WTC11 (cell line): ENCODE results near the gene FDPS. TPM values are rescaled to one million over a fixed set of nuclear protein-coding genes. Genes with fewer than 3 reads are reported as not detected.
A peak's percentile ranks its signal among the peaks of the same experiment; 100 is the strongest.

Source experiments
- ATAC-seq: fragments of 200-7000 bp; cut with Tn5 transposase; 2 replicates; pipeline ENCODE4 v1.10.0; 2021; ENCODE audit warnings: mild to moderate bottlenecking, moderate library complexity
- CTCF ChIA-PET: fragments of 300-600 bp; sonication (Branson Sonifier 250); formaldehyde crosslinking; loops from one replicate; lab custom pipeline; 2021; ENCODE audit warnings: antibody characterized with exemption; lab: Charles Lee
- POLR2A ChIA-PET: fragments of 350-600 bp; sonication (Branson Sonifier 250); formaldehyde crosslinking; loops from one replicate; lab custom pipeline; 2021; ENCODE audit warnings: antibody characterized with exemption; lab: Charles Lee
- DNase-seq: peaks from one replicate; pipeline ENCODE4 v3.0.0; 2021; ENCODE audit warnings: low spot score
- H3K27ac Mint-ChIP-seq: 2 replicates; pipeline ENCODE4 v1.8.0; 2021; ENCODE audit warnings: mixed read lengths
- H3K27me3 Mint-ChIP-seq: 2 replicates; pipeline ENCODE4 v1.8.0; 2021; ENCODE audit warnings: low read depth, mild to moderate bottlenecking, moderate library complexity, mixed read lengths
- H3K36me3 Mint-ChIP-seq: 2 replicates; pipeline ENCODE4 v1.8.0; 2021; ENCODE audit warnings: mixed read lengths
- H3K4me1 Mint-ChIP-seq: 2 replicates; pipeline ENCODE4 v1.8.0; 2022; ENCODE audit warnings: mixed read lengths
- H3K4me3 Mint-ChIP-seq: 2 replicates; pipeline ENCODE4 v1.8.0; 2021; ENCODE audit warnings: mild to moderate bottlenecking, moderate library complexity, mixed read lengths
- H3K9me3 Mint-ChIP-seq: 2 replicates; pipeline ENCODE4 v1.8.0; 2021; ENCODE audit warnings: mixed read lengths
- ATF1 ChIP-seq: sonication (generic); formaldehyde crosslinking; IDR thresholded peaks from 2 replicates; pipeline ENCODE4 v1.8.1; 2023; ENCODE audit warnings: mild to moderate bottlenecking, moderate library complexity, missing genetic modification reagents
- ATF6 ChIP-seq: sonication (generic); formaldehyde crosslinking; IDR thresholded peaks from 2 replicates; pipeline ENCODE4 v1.8.1; 2023; ENCODE audit warnings: mild to moderate bottlenecking, missing genetic modification reagents
- EMX1 ChIP-seq: fragments of 250-450 bp; sonication (Bioruptor Pico); IDR thresholded peaks from 2 replicates; pipeline ENCODE4 v1.8.0; 2021; ENCODE audit warnings: mild to moderate bottlenecking
- ERG ChIP-seq: fragments of 250-450 bp; sonication (Bioruptor Pico); IDR thresholded peaks from 2 replicates; pipeline ENCODE4 v1.8.0; 2021; ENCODE audit warnings: mild to moderate bottlenecking
- ETV6 ChIP-seq: sonication (generic); formaldehyde crosslinking; IDR thresholded peaks from 2 replicates; pipeline ENCODE4 v1.8.1; 2022; ENCODE audit warnings: mild to moderate bottlenecking, missing genetic modification reagents
- FOXP1 ChIP-seq: sonication (generic); formaldehyde crosslinking; IDR thresholded peaks from 2 replicates; pipeline ENCODE4 v1.8.0; 2022; ENCODE audit warnings: missing genetic modification reagents, mild to moderate bottlenecking, moderate library complexity, borderline replicate concordance
- GABPB1 ChIP-seq: sonication (generic); formaldehyde crosslinking; IDR thresholded peaks from 2 replicates; pipeline ENCODE4 v1.8.1; 2023; ENCODE audit warnings: mild to moderate bottlenecking, missing genetic modification reagents
- HMGA2 ChIP-seq: fragments of 250-450 bp; sonication (Bioruptor Pico); IDR thresholded peaks from 2 replicates; pipeline ENCODE4 v1.4.0; 2021; ENCODE audit warnings: mild to moderate bottlenecking, moderate library complexity
- IRF2 ChIP-seq: sonication (generic); formaldehyde crosslinking; IDR thresholded peaks from 2 replicates; pipeline ENCODE4 v1.8.0; 2022; ENCODE audit warnings: low read depth, missing genetic modification reagents, borderline replicate concordance
- NFATC4 ChIP-seq: fragments of 250-450 bp; sonication (Bioruptor Pico); IDR thresholded peaks from 2 replicates; pipeline ENCODE4 v1.9.0; 2021; ENCODE audit warnings: mild to moderate bottlenecking
- NFE2L1 ChIP-seq: sonication (generic); formaldehyde crosslinking; IDR thresholded peaks from 2 replicates; pipeline ENCODE4 v1.8.1; 2023; ENCODE audit warnings: missing genetic modification reagents
- NR1H2 ChIP-seq: sonication (generic); formaldehyde crosslinking; IDR thresholded peaks from 2 replicates; pipeline ENCODE4 v1.9.0; 2021; ENCODE audit warnings: mild to moderate bottlenecking, moderate library complexity, missing genetic modification reagents
- NR2C2 ChIP-seq: sonication (generic); formaldehyde crosslinking; IDR thresholded peaks from 2 replicates; pipeline ENCODE4 v1.8.0; 2022; ENCODE audit warnings: mild to moderate bottlenecking, missing genetic modification reagents
- OVOL2 ChIP-seq: fragments of 250-450 bp; sonication (Bioruptor Pico); IDR thresholded peaks from 2 replicates; pipeline ENCODE4 v1.9.0; 2021; ENCODE audit warnings: mild to moderate bottlenecking, borderline replicate concordance
- PRRX2 ChIP-seq: fragments of 250-450 bp; sonication (Bioruptor Pico); IDR thresholded peaks from 2 replicates; pipeline ENCODE4 v1.8.0; 2021; ENCODE audit warnings: mild to moderate bottlenecking
- SMAD3 ChIP-seq: sonication (generic); formaldehyde crosslinking; IDR thresholded peaks from 2 replicates; pipeline ENCODE4 v1.8.0; 2022; ENCODE audit warnings: missing genetic modification reagents, mild to moderate bottlenecking, borderline replicate concordance
- SOX15 ChIP-seq: fragments of 250-450 bp; sonication (Bioruptor Pico); IDR thresholded peaks from 2 replicates; pipeline ENCODE4 v1.9.0; 2021; ENCODE audit warnings: mild to moderate bottlenecking
- SP1 ChIP-seq: sonication (generic); formaldehyde crosslinking; conservative IDR thresholded peaks from 2 replicates; pipeline ENCODE4 v1.8.1; 2022; ENCODE audit warnings: missing genetic modification reagents
- TCF7 ChIP-seq: sonication (generic); formaldehyde crosslinking; IDR thresholded peaks from 2 replicates; pipeline ENCODE4 v1.8.0; 2022; ENCODE audit warnings: mild to moderate bottlenecking, low read depth, missing genetic modification reagents, moderate library complexity
- TEAD1 ChIP-seq: sonication (generic); formaldehyde crosslinking; IDR thresholded peaks from 2 replicates; pipeline ENCODE4 v1.8.0; 2022; ENCODE audit warnings: mild to moderate bottlenecking, missing genetic modification reagents
- ZBTB43 ChIP-seq: sonication (generic); formaldehyde crosslinking; IDR thresholded peaks from 2 replicates; pipeline ENCODE4 v1.8.1; 2023; ENCODE audit warnings: mild to moderate bottlenecking, missing genetic modification reagents
- ZNF219 ChIP-seq: sonication (generic); formaldehyde crosslinking; IDR thresholded peaks from 2 replicates; pipeline ENCODE4 v1.8.0; 2023; ENCODE audit warnings: missing genetic modification reagents, mild to moderate bottlenecking, borderline replicate concordance
- ZNF416 ChIP-seq: fragments of 250-450 bp; sonication (Bioruptor Pico); IDR thresholded peaks from 2 replicates; pipeline ENCODE4 v1.9.0; 2021; ENCODE audit warnings: mild to moderate bottlenecking, inconsistent platforms
- ZNF423 ChIP-seq: fragments of 250-450 bp; sonication (Bioruptor Pico); IDR thresholded peaks from 2 replicates; pipeline ENCODE4 v2.1.2; 2022; ENCODE audit warnings: mild to moderate bottlenecking, moderate library complexity
- ZNF671 ChIP-seq: fragments of 250-450 bp; sonication (Bioruptor Pico); IDR thresholded peaks from 2 replicates; pipeline ENCODE4 v1.8.0; 2021; ENCODE audit warnings: mild to moderate bottlenecking
- total RNA-seq: library from RNA; stranded (reverse); gene quantifications from 3 replicates; pipeline ENCODE4 v1.2.3, GENCODE V29; 2021
- TF ChIP-seq, protein P1 (sequence below): fragments of 250-450 bp; sonication (Bioruptor Pico); IDR thresholded peaks from 2 replicates; pipeline ENCODE4 v1.9.0; 2021; ENCODE audit warnings: mild to moderate bottlenecking
- TF ChIP-seq, protein P2 (sequence below): fragments of 250-450 bp; sonication (Bioruptor Pico); IDR thresholded peaks from 2 replicates; pipeline ENCODE4 v1.9.0; 2021; ENCODE audit warnings: mild to moderate bottlenecking
- TF ChIP-seq, protein P3 (sequence below): sonication (generic); formaldehyde crosslinking; IDR thresholded peaks from 2 replicates; pipeline ENCODE4 v1.8.1; 2022; ENCODE audit warnings: low read depth, missing genetic modification reagents, borderline replicate concordance

FDPS gene
- total RNA-seq, 1 experiment from 2014 or later = 354 TPM

DNA sequence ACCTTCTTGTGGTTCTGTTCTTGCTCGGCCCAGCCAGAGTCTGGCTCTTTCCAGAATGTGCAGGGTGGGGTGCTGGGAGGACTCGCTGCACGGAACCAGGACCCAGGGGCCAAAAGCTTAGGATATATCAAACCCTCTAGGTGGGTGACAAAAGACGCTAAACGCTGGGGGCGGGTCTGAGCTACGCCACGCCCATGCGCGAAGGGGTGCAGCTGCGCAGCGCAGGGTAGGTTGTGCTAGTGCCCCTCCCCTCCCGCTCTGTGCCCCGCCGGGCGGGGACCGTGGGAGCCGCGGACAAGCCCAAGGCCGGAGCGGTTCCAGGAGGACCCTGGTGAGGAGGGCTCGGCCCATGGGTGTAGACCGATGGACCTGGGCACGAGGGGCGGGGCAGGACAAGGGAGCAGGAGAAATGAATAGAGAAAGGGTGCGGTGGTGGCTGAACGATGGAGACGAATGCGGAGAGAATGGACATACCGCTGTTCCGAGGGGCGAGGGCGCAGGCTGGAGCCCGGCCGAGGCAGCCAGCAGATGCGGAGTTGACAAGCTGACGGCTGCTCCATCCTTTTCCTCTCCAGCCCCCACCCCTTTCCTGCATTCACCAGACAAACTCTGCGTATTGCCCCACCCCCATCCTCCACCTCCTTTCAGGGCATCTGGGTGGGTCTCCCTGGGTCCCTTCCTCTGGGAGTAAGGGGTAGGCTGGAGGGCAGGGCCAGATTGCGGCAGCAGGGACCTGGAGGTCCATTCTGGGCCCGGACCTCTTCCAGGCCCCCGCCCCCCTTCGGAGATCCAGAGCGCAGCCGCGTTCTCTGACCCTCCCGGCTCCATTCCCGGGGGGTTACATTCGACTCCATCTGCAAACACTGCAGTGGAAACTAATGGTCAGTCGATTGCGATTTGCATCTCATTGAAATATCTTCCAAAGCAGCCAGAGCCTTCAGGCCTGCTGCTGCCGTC is 12.3 kb downstream of the FDPS start, which contains the start of gene RUSC1:
Gene RUSC1 (plus strand): TSS at position 234 of the 957 bp plus-strand sequence. CDS start 880 bp downstream, outside the sequence.
- Mint-ChIP-seq H3K4me1 (peaks cover 38% of the 10 kb centered on the region), H3K27me3 (peaks cover 6% of the 10 kb centered on the region), H3K36me3 (peaks cover 17% of the 10 kb centered on the region), H3K4me3 (peak within 1 kb of the TSS; percentile 84), H3K27ac (peak within 1 kb of the TSS; percentile 66), H3K9me3 (no peaks in the 10 kb centered on the region)
- DNase-seq (peak; percentile 90), ATAC-seq (peak; percentile 31)
- CTCF ChIA-PET = interaction anchor here (0.7 to 9.9 kb wide), 17 partner anchors 12 to 240 kb away, joined by 3 to 204 read pairs (median 4); partner anchors contain the start of genes CLK2, ENTREP3, FDPS and HCN3
- POLR2A ChIA-PET = interaction anchor here (0.7 to 1.9 kb wide), 4 partner anchors 13 to 69 kb away, joined by 3 to 9 read pairs (median 5); partner anchors contain the start of genes CLK2 and FDPS
- peak; percentile 83; the same call in 1 of the 2 replicates for TF ChIP-seq EMX1 (CRISPR knock-in tag)
- no peak for TF ChIP-seq OVOL2 (CRISPR knock-in tag)
- no peak for TF ChIP-seq SOX15 (CRISPR knock-in tag)
- TF ChIP-seq SP1 (CRISPR knock-in tag) = peak; percentile 82
- TF ChIP-seq ATF1 (CRISPR knock-in tag) = no peak; the same call in 1 of the 2 replicates
- no peak for TF ChIP-seq GABPB1 (CRISPR knock-in tag)
- TF ChIP-seq NFATC4 (CRISPR knock-in tag) = peak; percentile 85; the same call in 1 of the 2 replicates
- TF ChIP-seq TCF7 (CRISPR knock-in tag) = no peak
- peak; percentile 80 for TF ChIP-seq NFE2L1
- TF ChIP-seq, protein P1, sequence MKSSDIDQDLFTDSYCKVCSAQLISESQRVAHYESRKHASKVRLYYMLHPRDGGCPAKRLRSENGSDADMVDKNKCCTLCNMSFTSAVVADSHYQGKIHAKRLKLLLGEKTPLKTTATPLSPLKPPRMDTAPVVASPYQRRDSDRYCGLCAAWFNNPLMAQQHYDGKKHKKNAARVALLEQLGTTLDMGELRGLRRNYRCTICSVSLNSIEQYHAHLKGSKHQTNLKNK (CRISPR knock-in tag) = no peak
- TF ChIP-seq NR2C2 = no peak
- no peak for TF ChIP-seq ZNF219
- 0 out of 2 replicates have a peak, but pooled peaks have one; percentile 76 for TF ChIP-seq ZNF671 (CRISPR knock-in tag)
- TF ChIP-seq FOXP1 (CRISPR knock-in tag) = peak; percentile 70
- no peak for TF ChIP-seq ATF6 (CRISPR knock-in tag)
- TF ChIP-seq SMAD3 (CRISPR knock-in tag) = 0 out of 2 replicates have a peak, but pooled peaks have one; percentile 23
- no peak; the same call in none of the 2 replicates for TF ChIP-seq PRRX2 (CRISPR knock-in tag)
- TF ChIP-seq ZNF423 (CRISPR knock-in tag) = no peak
- TF ChIP-seq, protein P2, sequence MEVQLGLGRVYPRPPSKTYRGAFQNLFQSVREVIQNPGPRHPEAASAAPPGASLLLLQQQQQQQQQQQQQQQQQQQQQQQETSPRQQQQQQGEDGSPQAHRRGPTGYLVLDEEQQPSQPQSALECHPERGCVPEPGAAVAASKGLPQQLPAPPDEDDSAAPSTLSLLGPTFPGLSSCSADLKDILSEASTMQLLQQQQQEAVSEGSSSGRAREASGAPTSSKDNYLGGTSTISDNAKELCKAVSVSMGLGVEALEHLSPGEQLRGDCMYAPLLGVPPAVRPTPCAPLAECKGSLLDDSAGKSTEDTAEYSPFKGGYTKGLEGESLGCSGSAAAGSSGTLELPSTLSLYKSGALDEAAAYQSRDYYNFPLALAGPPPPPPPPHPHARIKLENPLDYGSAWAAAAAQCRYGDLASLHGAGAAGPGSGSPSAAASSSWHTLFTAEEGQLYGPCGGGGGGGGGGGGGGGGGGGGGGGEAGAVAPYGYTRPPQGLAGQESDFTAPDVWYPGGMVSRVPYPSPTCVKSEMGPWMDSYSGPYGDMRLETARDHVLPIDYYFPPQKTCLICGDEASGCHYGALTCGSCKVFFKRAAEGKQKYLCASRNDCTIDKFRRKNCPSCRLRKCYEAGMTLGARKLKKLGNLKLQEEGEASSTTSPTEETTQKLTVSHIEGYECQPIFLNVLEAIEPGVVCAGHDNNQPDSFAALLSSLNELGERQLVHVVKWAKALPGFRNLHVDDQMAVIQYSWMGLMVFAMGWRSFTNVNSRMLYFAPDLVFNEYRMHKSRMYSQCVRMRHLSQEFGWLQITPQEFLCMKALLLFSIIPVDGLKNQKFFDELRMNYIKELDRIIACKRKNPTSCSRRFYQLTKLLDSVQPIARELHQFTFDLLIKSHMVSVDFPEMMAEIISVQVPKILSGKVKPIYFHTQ = peak; percentile 50; the same call in 1 of the 2 replicates
- TF ChIP-seq NR1H2 (CRISPR knock-in tag) = no peak
- TF ChIP-seq ETV6 = peak; percentile 87
- no peak for TF ChIP-seq IRF2
- TF ChIP-seq ZNF416 (CRISPR knock-in tag) = peak; percentile 70; the same call in 1 of the 2 replicates
- TF ChIP-seq, protein P3, sequence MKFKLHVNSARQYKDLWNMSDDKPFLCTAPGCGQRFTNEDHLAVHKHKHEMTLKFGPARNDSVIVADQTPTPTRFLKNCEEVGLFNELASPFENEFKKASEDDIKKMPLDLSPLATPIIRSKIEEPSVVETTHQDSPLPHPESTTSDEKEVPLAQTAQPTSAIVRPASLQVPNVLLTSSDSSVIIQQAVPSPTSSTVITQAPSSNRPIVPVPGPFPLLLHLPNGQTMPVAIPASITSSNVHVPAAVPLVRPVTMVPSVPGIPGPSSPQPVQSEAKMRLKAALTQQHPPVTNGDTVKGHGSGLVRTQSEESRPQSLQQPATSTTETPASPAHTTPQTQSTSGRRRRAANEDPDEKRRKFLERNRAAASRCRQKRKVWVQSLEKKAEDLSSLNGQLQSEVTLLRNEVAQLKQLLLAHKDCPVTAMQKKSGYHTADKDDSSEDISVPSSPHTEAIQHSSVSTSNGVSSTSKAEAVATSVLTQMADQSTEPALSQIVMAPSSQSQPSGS (CRISPR knock-in tag) = no peak
- TF ChIP-seq ZBTB43 (CRISPR knock-in tag) = peak; percentile 58; the same call in 1 of the 2 replicates
- TF ChIP-seq HMGA2 (CRISPR knock-in tag) = no peak
- TF ChIP-seq TEAD1 (CRISPR knock-in tag) = peak; percentile 65; the same call in 1 of the 2 replicates
- TF ChIP-seq ERG = peak; percentile 87
